GM12872 (cell line): ENCODE results near the gene COL3A1.

Experiments
- CTCF ChIP-seq: IDR thresholded peaks from 3 replicates; pipeline ENCODE4 v1.5.1; 2011; ENCODE audit warnings: low read depth, mild to moderate bottlenecking, low read length, moderate library complexity; ENCODE audit not compliant: insufficient read depth

Gene COL3A1

GRCh38 chr2:189010536-189010935 lies 36.4 kb downstream of the COL3A1 start:
- no peak for TF ChIP-seq CTCF

GRCh38 chr2:189012351-189012750 lies 38.2 kb downstream of the COL3A1 start:
- no peak for TF ChIP-seq CTCF

GRCh38 chr2:189013031-189013430 lies 38.9 kb downstream of the COL3A1 start:
- TF ChIP-seq CTCF: no peak

- TF ChIP-seq CTCF: no peak
Measured at GRCh38 chr2:189013671-189014448, 39.7 kb downstream of the COL3A1 start.

GRCh38 chr2:189014449-189015138 lies 40.4 kb downstream of the COL3A1 start:
- no peak for TF ChIP-seq CTCF

- no peak for TF ChIP-seq CTCF
Measured at GRCh38 chr2:189015359-189015758, 41.2 kb downstream of the COL3A1 start.

GRCh38 chr2:189016311-189016861 lies 42.2 kb downstream of the COL3A1 start:
- TF ChIP-seq CTCF: no peak
